ENCODE measurements around the gene GINS3. TPM values are rescaled to one million over a fixed set of nuclear protein-coding genes. Genes with fewer than 3 reads are reported as not detected.

The GINS3 gene
- total RNA-seq, 4 donors from 2014 or later, result 1.5 to 5.8 (median 3.4) TPM

- Histone ChIP-seq H3K27me3 (no peaks in the 10 kb centered on the region), H3K4me1 (no peaks in the 10 kb centered on the region), H3K27ac (no peak overlapping the region), H3K4me3 (replicated peaks in 1 of 3) (no peak overlapping the region), H3K9me3 (no peaks in the 10 kb centered on the region), H3K36me3 (no peaks in the 10 kb centered on the region)
- no peak for TF ChIP-seq CTCF (IDR thresholded peaks at IDR 0.05)
- TF ChIP-seq POLR2A (IDR thresholded peaks at IDR 0.05), result no peak
- 67 to 74% methylated on average over 2 of the region's 2 CpGs for WGBS, 2 donors
- intact Hi-C loops (cut with DNase I), result no loop called here
- DNase-seq, result no peak
These were observed 26.6 kb upstream of the GINS3 start for GRCh38 chr16:58365623-58366022.

GRCh38 chr16:58366247-58367031, 25.8 kb upstream of the GINS3 start:
- TF ChIP-seq CTCF (IDR thresholded peaks at IDR 0.05) (no peak), POLR2A (IDR thresholded peaks at IDR 0.05) (no peak)
- no peak for DNase-seq
- no peaks in the 10 kb centered on the region for H3K4me1 ChIP-seq

GRCh38 chr16:58367252-58367651, 25.0 kb upstream of the GINS3 start:
- H3K36me3 ChIP-seq, result no peaks in the 10 kb centered on the region
- H3K4me3 ChIP-seq (replicated peaks in 1 of 3), result no peak overlapping the region
- no peak overlapping the region for H3K27ac ChIP-seq
- H3K27me3 ChIP-seq, result no peaks in the 10 kb centered on the region
- H3K9me3 ChIP-seq, result no peaks in the 10 kb centered on the region
- DNase-seq, result no peak
- TF ChIP-seq POLR2A (IDR thresholded peaks at IDR 0.05) (no peak), CTCF (IDR thresholded peaks at IDR 0.05) (no peak)
- intact Hi-C loops (cut with DNase I), result no loop called here
- H3K4me1 ChIP-seq, result no peaks in the 10 kb centered on the region
- 91 to 93% methylated on average over 2 of the region's 2 CpGs for WGBS, 2 donors

More at GRCh38 chr16:58366247-58367031, 25.8 kb upstream of the GINS3 start:
- intact Hi-C loops (cut with DNase I), result no loop called here
- Histone ChIP-seq H3K27ac (no peak overlapping the region), H3K4me3 (replicated peaks in 1 of 3) (no peak overlapping the region), H3K9me3 (no peaks in the 10 kb centered on the region), H3K27me3 (no peaks in the 10 kb centered on the region), H3K36me3 (no peaks in the 10 kb centered on the region)
- WGBS, 2 donors, result 75 to 76% methylated on average over 5 of the region's 5 CpGs

GRCh38 chr16:58371841-58372240, 20.4 kb upstream of the GINS3 start:
- Histone ChIP-seq H3K4me1 (no peaks in the 10 kb centered on the region), H3K27ac (no peak overlapping the region), H3K4me3 (replicated peaks in 1 of 3) (no peak overlapping the region), H3K27me3 (no peaks in the 10 kb centered on the region), H3K36me3 (no peaks in the 10 kb centered on the region), H3K9me3 (no peaks in the 10 kb centered on the region)
- 92 to 93% methylated on average over 2 of the region's 2 CpGs for WGBS, 2 donors
- TF ChIP-seq CTCF (IDR thresholded peaks at IDR 0.05) (no peak), POLR2A (IDR thresholded peaks at IDR 0.05) (no peak)
- no peak for DNase-seq
- intact Hi-C loops (cut with DNase I), result no loop called here

GRCh38 chr16:58375386-58375785, 16.9 kb upstream of the GINS3 start:
- TF ChIP-seq CTCF (IDR thresholded peaks at IDR 0.05) (no peak), POLR2A (IDR thresholded peaks at IDR 0.05) (no peak)
- H3K27me3 ChIP-seq, result no peaks in the 10 kb centered on the region
- H3K9me3 ChIP-seq, result no peaks in the 10 kb centered on the region
- no peak for DNase-seq
- no peaks in the 10 kb centered on the region for H3K36me3 ChIP-seq
- intact Hi-C loops (cut with DNase I), result no loop called here
- H3K27ac ChIP-seq, result no peak overlapping the region
- H3K4me1 ChIP-seq, result no peaks in the 10 kb centered on the region
- H3K4me3 ChIP-seq (replicated peaks in 1 of 3), result no peak overlapping the region
